GM21367 (cell line): ENCODE data around the gene HHIPL1.

Experiments used
- ATAC-seq: cut with Tn5 transposase; IDR thresholded peaks from one replicate; pipeline ENCODE4 v1.9.1; 2021; ENCODE audit not compliant: unreplicated experiment

Gene HHIPL1

GRCh38 chr14:99687284-99688209 lies 42.6 kb downstream of the HHIPL1 start:
- ATAC-seq = no peak

- ATAC-seq = no peak
Measured at GRCh38 chr14:99688210-99688581, 43.3 kb downstream of the HHIPL1 start.

- no peak for ATAC-seq
Measured at GRCh38 chr14:99688629-99689028, 43.7 kb downstream of the HHIPL1 start.

GRCh38 chr14:99689266-99690236 lies 44.6 kb downstream of the HHIPL1 start:
- no peak for ATAC-seq

- ATAC-seq = no peak
Measured at GRCh38 chr14:99690636-99691035, 45.7 kb downstream of the HHIPL1 start.

GRCh38 chr14:99691111-99691885 lies 46.4 kb downstream of the HHIPL1 start:
- ATAC-seq = no peak

- ATAC-seq = no peak
Measured at GRCh38 chr14:99693918-99694317, 49.0 kb downstream of the HHIPL1 start.

- no peak for ATAC-seq
Measured at GRCh38 chr14:99696929-99697328, 52.0 kb downstream of the HHIPL1 start.

- no peak for ATAC-seq
Measured at GRCh38 chr14:99698236-99698635, 53.3 kb downstream of the HHIPL1 start.

- no peak for ATAC-seq
Measured at GRCh38 chr14:99698642-99699041, 53.7 kb downstream of the HHIPL1 start.

GRCh38 chr14:99699085-99699760 lies 54.3 kb downstream of the HHIPL1 start:
- no peak for ATAC-seq

- no peak for ATAC-seq
Measured at GRCh38 chr14:99699861-99700260, 54.9 kb downstream of the HHIPL1 start.

GRCh38 chr14:99700379-99700778 lies 55.5 kb downstream of the HHIPL1 start:
- ATAC-seq = no peak

- no peak for ATAC-seq
Measured at GRCh38 chr14:99701260-99701659, 56.3 kb downstream of the HHIPL1 start.

GRCh38 chr14:99702115-99702514 lies 57.2 kb downstream of the HHIPL1 start:
- ATAC-seq = no peak

GRCh38 chr14:99703381-99703780 lies 58.5 kb downstream of the HHIPL1 start:
- ATAC-seq = no peak

- ATAC-seq = no peak
Measured at GRCh38 chr14:99704037-99704436, 59.1 kb downstream of the HHIPL1 start.

GRCh38 chr14:99706107-99706900 lies 61.4 kb downstream of the HHIPL1 start:
- no peak for ATAC-seq

GRCh38 chr14:99707420-99707819 lies 62.5 kb downstream of the HHIPL1 start:
- ATAC-seq = no peak

GRCh38 chr14:99707921-99708320 lies 63.0 kb downstream of the HHIPL1 start:
- ATAC-seq = no peak
